ENCODE data around the gene GTF3C5. TPM values are rescaled to one million over a fixed set of nuclear protein-coding genes. Genes with fewer than 3 reads are reported as not detected.

Gene GTF3C5
- polyA plus RNA-seq, 1 experiment, result 36.4 TPM

DNA sequence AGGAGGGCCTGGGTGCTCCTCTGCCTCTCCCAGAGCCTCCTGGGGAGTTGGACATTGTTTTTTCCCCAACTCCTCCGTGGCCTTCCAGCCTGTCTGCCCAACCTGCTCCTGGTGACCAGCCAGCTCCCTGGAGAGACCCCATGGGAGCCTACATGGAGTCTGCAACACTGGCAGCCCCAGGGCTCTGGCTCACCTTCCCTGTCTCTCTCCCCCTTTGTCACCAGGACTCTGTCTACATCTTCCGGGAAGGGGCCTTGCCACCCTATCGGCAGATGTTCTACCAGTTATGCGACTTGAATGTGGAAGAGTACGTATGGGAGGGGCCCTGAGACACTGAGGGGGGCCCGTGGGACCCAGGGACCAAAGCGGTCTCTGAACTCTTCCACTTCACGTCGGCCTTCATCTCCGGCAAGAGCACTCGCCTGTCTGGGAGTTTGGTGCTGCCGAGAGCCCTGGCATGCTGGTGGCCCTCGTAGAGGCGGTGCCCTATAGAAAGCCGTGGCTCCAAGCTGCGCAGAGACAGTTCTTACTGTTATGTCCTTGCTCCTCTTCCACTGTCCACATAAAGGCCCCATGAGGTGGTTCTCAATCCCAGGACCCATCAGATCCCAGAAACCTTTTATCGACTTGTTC lies 25.1 kb downstream of the GTF3C5 start:
- CTCF ChIA-PET, result interaction anchor here (0.8 kb wide), 1 partner anchor 88 kb away, joined by 3 read pairs; no protein-coding TSS in a partner anchor
- Histone ChIP-seq H3K27ac (ENCODE audit: low read depth, low read length) (no peak overlapping the region), H3K4me3 (ENCODE audit: low read depth, low read length) (no peak overlapping the region), H3K27me3 (ENCODE audit: control insufficient read depth, insufficient read depth, low read length) (no peaks in the 10 kb centered on the region), H3K9me3 (ENCODE audit: control insufficient read depth, insufficient read depth, low read length) (no peaks in the 10 kb centered on the region; the same call in 1 of the 2 replicates)
- POLR2A ChIA-PET, result no interaction called here
- no peak for DNase-seq (ENCODE audit: low read depth, low spot score)
- TF ChIP-seq, protein P1, sequence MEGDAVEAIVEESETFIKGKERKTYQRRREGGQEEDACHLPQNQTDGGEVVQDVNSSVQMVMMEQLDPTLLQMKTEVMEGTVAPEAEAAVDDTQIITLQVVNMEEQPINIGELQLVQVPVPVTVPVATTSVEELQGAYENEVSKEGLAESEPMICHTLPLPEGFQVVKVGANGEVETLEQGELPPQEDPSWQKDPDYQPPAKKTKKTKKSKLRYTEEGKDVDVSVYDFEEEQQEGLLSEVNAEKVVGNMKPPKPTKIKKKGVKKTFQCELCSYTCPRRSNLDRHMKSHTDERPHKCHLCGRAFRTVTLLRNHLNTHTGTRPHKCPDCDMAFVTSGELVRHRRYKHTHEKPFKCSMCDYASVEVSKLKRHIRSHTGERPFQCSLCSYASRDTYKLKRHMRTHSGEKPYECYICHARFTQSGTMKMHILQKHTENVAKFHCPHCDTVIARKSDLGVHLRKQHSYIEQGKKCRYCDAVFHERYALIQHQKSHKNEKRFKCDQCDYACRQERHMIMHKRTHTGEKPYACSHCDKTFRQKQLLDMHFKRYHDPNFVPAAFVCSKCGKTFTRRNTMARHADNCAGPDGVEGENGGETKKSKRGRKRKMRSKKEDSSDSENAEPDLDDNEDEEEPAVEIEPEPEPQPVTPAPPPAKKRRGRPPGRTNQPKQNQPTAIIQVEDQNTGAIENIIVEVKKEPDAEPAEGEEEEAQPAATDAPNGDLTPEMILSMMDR (IDR thresholded peaks at IDR 0.05; ENCODE audit: low read depth, low read length), result no peak

DNA sequence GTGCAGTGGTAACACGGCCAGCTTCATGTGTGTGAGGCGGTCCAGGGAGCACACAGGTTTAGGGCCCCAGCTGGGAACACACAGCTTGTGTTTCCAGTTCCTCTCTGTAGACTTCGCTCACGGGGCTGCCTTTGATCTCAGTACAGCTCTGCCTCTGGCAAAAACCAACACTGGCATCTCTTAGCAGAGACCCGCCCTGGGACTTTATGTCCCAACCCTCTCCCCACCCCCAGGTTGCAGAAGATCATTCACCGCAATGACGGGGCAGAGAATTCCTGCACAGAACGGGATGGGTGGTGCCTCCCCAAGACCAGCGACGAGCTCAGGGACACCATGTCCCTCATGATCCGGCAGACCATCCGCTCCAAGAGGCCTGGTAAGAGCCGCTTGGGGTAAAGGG lies 25.7 kb downstream of the GTF3C5 start:
- DNase-seq (ENCODE audit: low read depth, low spot score), result no peak
- TF ChIP-seq, protein P1 (IDR thresholded peaks at IDR 0.05; ENCODE audit: low read depth, low read length), result no peak
- Histone ChIP-seq H3K4me3 (ENCODE audit: low read depth, low read length) (no peak overlapping the region), H3K27ac (ENCODE audit: low read depth, low read length) (no peak overlapping the region), H3K9me3 (ENCODE audit: control insufficient read depth, insufficient read depth, low read length) (no peaks in the 10 kb centered on the region; the same call in 1 of the 2 replicates), H3K27me3 (ENCODE audit: control insufficient read depth, insufficient read depth, low read length) (no peaks in the 10 kb centered on the region)
- CTCF ChIA-PET, result interaction anchor here (0.8 kb wide), 1 partner anchor 88 kb away, joined by 3 read pairs; no protein-coding TSS in a partner anchor
- POLR2A ChIA-PET, result no interaction called here

DNA sequence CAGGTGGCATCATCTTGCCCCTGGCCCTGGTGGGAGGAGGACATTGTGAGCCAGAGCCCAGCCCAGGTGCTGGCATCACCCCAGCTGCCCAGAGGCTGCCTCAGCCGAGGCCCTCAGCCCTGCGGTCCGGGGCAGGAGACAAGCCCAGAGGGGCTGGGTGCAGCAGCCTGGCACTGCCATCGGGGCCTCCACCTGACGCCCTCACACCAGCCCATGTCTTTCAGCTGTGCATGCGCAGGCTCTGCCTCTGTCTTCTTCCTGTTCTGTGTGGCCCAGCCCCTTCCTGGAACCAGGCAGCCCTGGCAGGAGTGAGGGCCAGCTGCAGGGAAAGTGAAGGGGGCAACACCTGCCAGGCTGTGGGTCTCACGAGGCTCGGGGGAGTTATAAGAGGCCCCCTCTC lies 26.2 kb downstream of the GTF3C5 start:
- ChIA-PET POLR2A (no interaction called here), CTCF (interaction anchor here (0.8 kb wide), 1 partner anchor 87 kb away, joined by 3 read pairs; no protein-coding TSS in a partner anchor)
- no peaks in the 10 kb centered on the region for H3K27me3 ChIP-seq (ENCODE audit: control insufficient read depth, insufficient read depth, low read length)
- H3K27ac ChIP-seq (ENCODE audit: low read depth, low read length), result no peak overlapping the region
- no peaks in the 10 kb centered on the region; the same call in 1 of the 2 replicates for H3K9me3 ChIP-seq (ENCODE audit: control insufficient read depth, insufficient read depth, low read length)
- no peak overlapping the region for H3K4me3 ChIP-seq (ENCODE audit: low read depth, low read length)
- DNase-seq (ENCODE audit: low read depth, low spot score), result no peak
- TF ChIP-seq, protein P1 (IDR thresholded peaks at IDR 0.05; ENCODE audit: low read depth, low read length), result no peak

DNA sequence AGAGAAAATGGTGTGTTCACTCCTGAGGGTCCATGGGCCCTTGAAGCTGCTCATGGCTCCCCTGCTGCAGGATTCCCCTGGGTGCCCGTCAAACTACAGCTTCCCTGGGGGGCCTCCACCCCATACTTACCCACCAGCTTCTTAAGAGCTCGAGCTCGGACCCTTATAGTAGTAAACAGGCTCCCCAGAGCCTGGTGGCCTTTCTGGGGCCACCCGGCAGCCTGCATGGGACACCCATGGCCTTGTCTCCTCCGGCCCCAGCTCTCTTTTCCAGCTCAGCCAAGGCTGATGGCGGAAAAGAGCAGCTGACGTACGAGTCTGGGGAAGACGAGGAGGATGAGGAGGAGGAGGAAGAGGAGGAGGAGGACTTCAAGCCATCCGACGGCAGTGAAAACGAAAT lies 26.8 kb downstream of the GTF3C5 start:
- H3K27ac ChIP-seq (ENCODE audit: low read depth, low read length), result no peak overlapping the region
- TF ChIP-seq, protein P1 (IDR thresholded peaks at IDR 0.05; ENCODE audit: low read depth, low read length), result no peak
- H3K27me3 ChIP-seq (ENCODE audit: control insufficient read depth, insufficient read depth, low read length), result no peaks in the 10 kb centered on the region
- DNase-seq (ENCODE audit: low read depth, low spot score), result no peak
- ChIA-PET POLR2A (interaction anchor here (0.6 kb wide), 1 partner anchor 26 kb away, joined by 3 read pairs; no protein-coding TSS in a partner anchor), CTCF (no interaction called here)
- H3K4me3 ChIP-seq (ENCODE audit: low read depth, low read length), result no peak overlapping the region
- no peaks in the 10 kb centered on the region; the same call in 1 of the 2 replicates for H3K9me3 ChIP-seq (ENCODE audit: control insufficient read depth, insufficient read depth, low read length)

DNA sequence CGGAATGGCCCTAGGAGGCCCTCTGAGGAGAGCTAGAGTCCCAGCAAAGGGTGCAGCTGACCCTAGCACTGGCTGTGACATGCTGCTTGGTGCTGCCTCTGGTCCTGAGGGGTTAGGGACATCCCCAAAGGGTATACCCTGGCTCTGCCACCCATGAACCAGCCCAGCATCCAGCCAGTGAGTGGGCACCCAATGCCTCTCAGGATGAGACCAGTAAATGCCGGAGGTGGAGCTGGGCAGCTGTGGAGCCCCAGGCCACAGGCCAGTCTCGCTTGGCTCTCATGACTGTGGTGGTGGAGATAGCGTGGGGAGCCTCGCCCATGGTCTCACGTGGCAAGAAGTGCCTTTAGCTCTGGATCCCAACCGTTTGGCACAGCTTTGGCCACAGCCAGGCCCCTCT lies 27.3 kb downstream of the GTF3C5 start:
- no peak for DNase-seq (ENCODE audit: low read depth, low spot score)
- Histone ChIP-seq H3K27me3 (ENCODE audit: control insufficient read depth, insufficient read depth, low read length) (no peaks in the 10 kb centered on the region), H3K9me3 (ENCODE audit: control insufficient read depth, insufficient read depth, low read length) (no peaks in the 10 kb centered on the region; the same call in 1 of the 2 replicates), H3K27ac (ENCODE audit: low read depth, low read length) (no peak overlapping the region), H3K4me3 (ENCODE audit: low read depth, low read length) (no peak overlapping the region)
- ChIA-PET POLR2A (interaction anchor here (0.6 to 1.0 kb wide), 2 partner anchors 27 to 33 kb away, joined by 3 to 4 read pairs; no protein-coding TSS in a partner anchor), CTCF (no interaction called here)
- TF ChIP-seq, protein P1 (IDR thresholded peaks at IDR 0.05; ENCODE audit: low read depth, low read length), result no peak
